PC-9 (cell line): Measurements from ENCODE around the gene WDR38. TPM values are rescaled to one million over a fixed set of nuclear protein-coding genes. Genes with fewer than 3 reads are reported as not detected.

Source experiments
- BruUV-seq: library from RNA; stranded (reverse); fragments of 400-500 nt; replicated peaks from 2 replicates; lab custom pipeline; 2021; lab: Mats Ljungman, UMichigan
- CTCF ChIA-PET: fragments of 300-600 bp; sonication (Branson Sonifier 250); formaldehyde crosslinking; loops from one replicate; lab custom pipeline; 2022; ENCODE audit warnings: antibody characterized with exemption; lab: Charles Lee
- POLR2A ChIA-PET: fragments of 300-600 bp; sonication (Branson Sonifier 250); formaldehyde crosslinking; loops from one replicate; lab custom pipeline; 2022; ENCODE audit warnings: antibody characterized with exemption; ENCODE audit not compliant: unreplicated experiment; lab: Charles Lee
- DNase-seq, 2 experiments: peaks; one replicate each; pipeline versions ENCODE4 v3.0.0 to v3.0.0-alpha.2; 2015 to 2022; ENCODE audit warnings: mixed read lengths in 1 of 2
- H2AFZ ChIP-seq: fragments of 200-600 bp; sonication (generic); 2 replicates; pipeline ENCODE4 v1.8.1; 2017; ENCODE audit warnings: antibody characterized with exemption
- H3F3A ChIP-seq: fragments of 200-600 bp; sonication (generic); 2 replicates; pipeline ENCODE4 v1.8.1; 2017; ENCODE audit warnings: antibody characterized with exemption, mild to moderate bottlenecking, low read depth; ENCODE audit not compliant: insufficient read depth
- H3K27ac ChIP-seq: fragments of 200-600 bp; sonication (generic); 2 replicates; pipeline ENCODE4 v1.6.1; 2016; ENCODE audit warnings: mixed run types
- H3K27me3 ChIP-seq: fragments of 200-600 bp; sonication (generic); 2 replicates; pipeline ENCODE4 v1.6.1; 2016; ENCODE audit warnings: low read depth, mixed run types; ENCODE audit not compliant: insufficient read depth
- H3K36me3 ChIP-seq: fragments of 200-600 bp; sonication (generic); 2 replicates; pipeline ENCODE4 v1.6.1; 2016; ENCODE audit warnings: low read depth, mixed run types
- H3K4me1 ChIP-seq: fragments of 200-600 bp; sonication (generic); replicated peaks from 2 replicates; pipeline ENCODE4 v1.6.1; 2016; ENCODE audit warnings: mixed run types; ENCODE audit not compliant: insufficient read depth
- H3K4me2 ChIP-seq: fragments of 200-600 bp; sonication (generic); 2 replicates; pipeline ENCODE4 v1.6.1; 2017; ENCODE audit warnings: mixed run types
- H3K4me3 ChIP-seq: fragments of 200-600 bp; sonication (generic); 2 replicates; pipeline ENCODE4 v1.6.1; 2016; ENCODE audit warnings: mixed run types
- H3K79me2 ChIP-seq: fragments of 200-600 bp; sonication (generic); 2 replicates; pipeline ENCODE4 v1.6.1; 2017; ENCODE audit warnings: low read depth, mixed run types
- H3K9me2 ChIP-seq: fragments of 200-600 bp; sonication (generic); 2 replicates; pipeline ENCODE4 v1.8.1; 2017; ENCODE audit warnings: mild to moderate bottlenecking; ENCODE audit not compliant: insufficient read depth
- H3K9me3 ChIP-seq: fragments of 200-600 bp; sonication (generic); 2 replicates; pipeline ENCODE4 v1.8.1; 2016; ENCODE audit warnings: low read depth; ENCODE audit not compliant: insufficient read depth
- H4K20me1 ChIP-seq: fragments of 200-600 bp; sonication (generic); 2 replicates; pipeline ENCODE4 v1.8.1; 2017; ENCODE audit not compliant: insufficient read depth
- CTCF ChIP-seq: fragments of 200-600 bp; sonication (generic); conservative IDR thresholded peaks from 2 replicates; pipeline ENCODE4 v1.6.1; 2017; ENCODE audit warnings: mixed run types, antibody characterized with exemption, mild to moderate bottlenecking, moderate library complexity
- EZH2 ChIP-seq: fragments of 200-600 bp; sonication (generic); IDR thresholded peaks from 2 replicates; pipeline ENCODE4 v1.8.0; 2017; ENCODE audit warnings: antibody characterized with exemption, low read depth
- intact Hi-C: fragments of 100-400 bp; cut with micrococcal nuclease; formaldehyde crosslinking; loops from one replicate; pipeline ENCODE4 v1.10.0; 2022; ENCODE audit not compliant: unreplicated experiment
- total RNA-seq: library from RNA; stranded (reverse); gene quantifications from 2 replicates; pipeline ENCODE4 v1.2.3, GENCODE V29; 2021

The WDR38 gene
- total RNA-seq, 1 experiment from 2014 or later, result not detected

- H3K36me3 ChIP-seq, result no peaks in the 10 kb centered on the region
- H2AFZ ChIP-seq, result no peak overlapping the region
- H3K9me3 ChIP-seq, result no peaks in the 10 kb centered on the region
- intact Hi-C loops, result no loop called here
- BruUV-seq, result no TSS peak
- ChIA-PET CTCF (interaction anchor here (1.4 to 1.6 kb wide), 3 partner anchors 26 to 39 kb away, joined by 5 to 11 read pairs (median 5); partner anchors contain the start of gene WDR38), POLR2A (interaction anchor here (0.6 to 0.7 kb wide), 2 partner anchors 21 to 154 kb away, joined by 3 to 5 read pairs; no protein-coding TSS in a partner anchor)
- DNase-seq, result no peak
- no peaks in the 10 kb centered on the region for H3K27me3 ChIP-seq
- no peak for TF ChIP-seq EZH2
- no peak for TF ChIP-seq CTCF
- peaks cover 54% of the 10 kb centered on the region for H3K4me1 ChIP-seq
- H3F3A ChIP-seq, result peaks cover 39% of the 10 kb centered on the region
- H3K4me3 ChIP-seq, result no peak overlapping the region
- H3K79me2 ChIP-seq, result no peaks in the 10 kb centered on the region
- H3K27ac ChIP-seq, result peak overlapping the region; percentile 94
- H4K20me1 ChIP-seq, result no peaks in the 10 kb centered on the region
- no peaks in the 10 kb centered on the region for H3K9me2 ChIP-seq
- peak overlapping the region; percentile 97; the same call in 1 of the 2 replicates for H3K4me2 ChIP-seq
Observed at GRCh38 chr9:124813501-124814163, 39.6 kb upstream of the WDR38 start.

GRCh38 chr9:124814164-124814535 is 39.1 kb upstream of the WDR38 start:
- H3K27ac ChIP-seq, result no peak overlapping the region
- no peak overlapping the region for H3K4me3 ChIP-seq
- no peak for TF ChIP-seq CTCF
- no peak for TF ChIP-seq EZH2
- no peaks in the 10 kb centered on the region for H3K9me3 ChIP-seq
- H3K4me2 ChIP-seq, result peak overlapping the region; percentile 97; the same call in 1 of the 2 replicates
- H2AFZ ChIP-seq, result no peak overlapping the region
- no peaks in the 10 kb centered on the region for H3K79me2 ChIP-seq
- H3K9me2 ChIP-seq, result no peaks in the 10 kb centered on the region
- BruUV-seq, result no TSS peak
- POLR2A ChIA-PET, result interaction anchor here (0.6 to 0.7 kb wide), 2 partner anchors 155 to 397 kb away, joined by 5 read pairs; no protein-coding TSS in a partner anchor
- peaks cover 44% of the 10 kb centered on the region for H3F3A ChIP-seq
- H4K20me1 ChIP-seq, result no peaks in the 10 kb centered on the region
- H3K4me1 ChIP-seq, result peaks cover 59% of the 10 kb centered on the region
- intact Hi-C loops, result no loop called here
- H3K27me3 ChIP-seq, result no peaks in the 10 kb centered on the region
- DNase-seq, result no peak
- no peaks in the 10 kb centered on the region for H3K36me3 ChIP-seq
- CTCF ChIA-PET, result interaction anchor here (1.4 to 1.6 kb wide), 3 partner anchors 26 to 39 kb away, joined by 5 to 11 read pairs (median 5); partner anchors contain the start of gene WDR38

GRCh38 chr9:124815601-124816000 is 37.7 kb upstream of the WDR38 start:
- no peaks in the 10 kb centered on the region for H3K9me2 ChIP-seq
- no peak overlapping the region for H3K27ac ChIP-seq
- no TSS peak for BruUV-seq
- ChIA-PET POLR2A (no interaction called here), CTCF (no interaction called here)
- peaks cover 62% of the 10 kb centered on the region for H3K4me1 ChIP-seq
- peaks cover 57% of the 10 kb centered on the region for H3F3A ChIP-seq
- no peaks in the 10 kb centered on the region for H4K20me1 ChIP-seq
- no peaks in the 10 kb centered on the region for H3K27me3 ChIP-seq
- TF ChIP-seq EZH2 (no peak), CTCF (no peak)
- no peaks in the 10 kb centered on the region for H3K36me3 ChIP-seq
- intact Hi-C loops, result no loop called here
- H3K4me2 ChIP-seq, result no peak overlapping the region
- DNase-seq, result no peak
- no peak overlapping the region for H3K4me3 ChIP-seq
- no peaks in the 10 kb centered on the region for H3K79me2 ChIP-seq
- H2AFZ ChIP-seq, result no peak overlapping the region
- H3K9me3 ChIP-seq, result no peaks in the 10 kb centered on the region
